HL-60 (cell line): ENCODE results near the gene POU2AF1.

Experiments
- GABPA ChIP-seq: IDR thresholded peaks from 2 replicates; pipeline ENCODE4 v1.6.1; 2012; ENCODE audit warnings: low read depth
- POLR2AphosphoS5 ChIP-seq: IDR thresholded peaks from 2 replicates; pipeline ENCODE4 v1.6.1; 2012; ENCODE audit warnings: low read depth
- SPI1 ChIP-seq: IDR thresholded peaks from 2 replicates; pipeline ENCODE4 v1.6.1; 2012; ENCODE audit warnings: low read depth, mild to moderate bottlenecking, borderline replicate concordance
- TF ChIP-seq, protein P1 (sequence below): IDR thresholded peaks from one replicate; pipeline ENCODE4 v1.5.1; 2011; ENCODE audit warnings: low read length, control low read depth, inconsistent platforms; ENCODE audit not compliant: insufficient read depth
- TF ChIP-seq, protein P2 (sequence below): IDR thresholded peaks from 2 replicates; pipeline ENCODE4 v1.6.1; 2012; ENCODE audit warnings: low read depth; ENCODE audit not compliant: insufficient replicate concordance

DNA sequence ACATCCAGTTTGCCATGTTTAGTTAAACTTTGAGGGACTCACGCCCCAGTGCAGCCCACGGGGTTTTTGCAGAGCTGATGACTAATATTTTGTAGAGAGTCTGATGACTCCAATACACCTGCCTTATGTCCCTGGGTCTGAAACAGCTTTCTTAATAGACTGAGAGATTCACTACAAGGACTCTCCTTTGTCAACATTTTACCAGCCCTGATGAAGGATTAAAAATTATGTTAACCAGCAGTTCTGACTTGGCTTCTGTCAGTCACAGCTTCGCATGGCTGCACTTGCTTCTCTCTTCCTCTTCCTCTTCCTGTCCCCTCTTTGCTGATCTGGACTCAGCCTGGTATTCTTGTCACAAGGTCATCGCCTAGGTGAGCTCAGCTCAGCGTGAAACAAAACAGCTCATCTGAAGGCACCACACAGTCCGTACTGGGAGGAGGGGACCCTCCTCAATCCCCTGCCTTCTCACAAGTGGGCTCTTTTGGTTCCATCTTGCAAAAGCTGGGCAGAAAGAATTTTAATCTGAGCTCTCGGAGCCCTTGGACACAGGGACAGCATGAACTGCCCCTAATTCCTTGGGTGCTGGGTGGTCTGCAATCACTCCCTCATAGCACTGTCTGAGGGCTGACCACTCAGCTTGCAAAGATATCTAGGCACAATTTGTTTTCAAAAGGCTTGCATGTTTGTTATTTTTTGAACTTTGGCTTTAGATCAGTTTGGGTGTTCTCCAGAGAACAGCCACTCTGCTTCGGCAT, 38.1 kb upstream of the POU2AF1 start:
- TF ChIP-seq, protein P1, sequence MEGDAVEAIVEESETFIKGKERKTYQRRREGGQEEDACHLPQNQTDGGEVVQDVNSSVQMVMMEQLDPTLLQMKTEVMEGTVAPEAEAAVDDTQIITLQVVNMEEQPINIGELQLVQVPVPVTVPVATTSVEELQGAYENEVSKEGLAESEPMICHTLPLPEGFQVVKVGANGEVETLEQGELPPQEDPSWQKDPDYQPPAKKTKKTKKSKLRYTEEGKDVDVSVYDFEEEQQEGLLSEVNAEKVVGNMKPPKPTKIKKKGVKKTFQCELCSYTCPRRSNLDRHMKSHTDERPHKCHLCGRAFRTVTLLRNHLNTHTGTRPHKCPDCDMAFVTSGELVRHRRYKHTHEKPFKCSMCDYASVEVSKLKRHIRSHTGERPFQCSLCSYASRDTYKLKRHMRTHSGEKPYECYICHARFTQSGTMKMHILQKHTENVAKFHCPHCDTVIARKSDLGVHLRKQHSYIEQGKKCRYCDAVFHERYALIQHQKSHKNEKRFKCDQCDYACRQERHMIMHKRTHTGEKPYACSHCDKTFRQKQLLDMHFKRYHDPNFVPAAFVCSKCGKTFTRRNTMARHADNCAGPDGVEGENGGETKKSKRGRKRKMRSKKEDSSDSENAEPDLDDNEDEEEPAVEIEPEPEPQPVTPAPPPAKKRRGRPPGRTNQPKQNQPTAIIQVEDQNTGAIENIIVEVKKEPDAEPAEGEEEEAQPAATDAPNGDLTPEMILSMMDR = no peak
- TF ChIP-seq GABPA (no peak), POLR2AphosphoS5 (no peak), SPI1 (peak; percentile 38; the same call in 1 of the 2 replicates)
- TF ChIP-seq, protein P2, sequence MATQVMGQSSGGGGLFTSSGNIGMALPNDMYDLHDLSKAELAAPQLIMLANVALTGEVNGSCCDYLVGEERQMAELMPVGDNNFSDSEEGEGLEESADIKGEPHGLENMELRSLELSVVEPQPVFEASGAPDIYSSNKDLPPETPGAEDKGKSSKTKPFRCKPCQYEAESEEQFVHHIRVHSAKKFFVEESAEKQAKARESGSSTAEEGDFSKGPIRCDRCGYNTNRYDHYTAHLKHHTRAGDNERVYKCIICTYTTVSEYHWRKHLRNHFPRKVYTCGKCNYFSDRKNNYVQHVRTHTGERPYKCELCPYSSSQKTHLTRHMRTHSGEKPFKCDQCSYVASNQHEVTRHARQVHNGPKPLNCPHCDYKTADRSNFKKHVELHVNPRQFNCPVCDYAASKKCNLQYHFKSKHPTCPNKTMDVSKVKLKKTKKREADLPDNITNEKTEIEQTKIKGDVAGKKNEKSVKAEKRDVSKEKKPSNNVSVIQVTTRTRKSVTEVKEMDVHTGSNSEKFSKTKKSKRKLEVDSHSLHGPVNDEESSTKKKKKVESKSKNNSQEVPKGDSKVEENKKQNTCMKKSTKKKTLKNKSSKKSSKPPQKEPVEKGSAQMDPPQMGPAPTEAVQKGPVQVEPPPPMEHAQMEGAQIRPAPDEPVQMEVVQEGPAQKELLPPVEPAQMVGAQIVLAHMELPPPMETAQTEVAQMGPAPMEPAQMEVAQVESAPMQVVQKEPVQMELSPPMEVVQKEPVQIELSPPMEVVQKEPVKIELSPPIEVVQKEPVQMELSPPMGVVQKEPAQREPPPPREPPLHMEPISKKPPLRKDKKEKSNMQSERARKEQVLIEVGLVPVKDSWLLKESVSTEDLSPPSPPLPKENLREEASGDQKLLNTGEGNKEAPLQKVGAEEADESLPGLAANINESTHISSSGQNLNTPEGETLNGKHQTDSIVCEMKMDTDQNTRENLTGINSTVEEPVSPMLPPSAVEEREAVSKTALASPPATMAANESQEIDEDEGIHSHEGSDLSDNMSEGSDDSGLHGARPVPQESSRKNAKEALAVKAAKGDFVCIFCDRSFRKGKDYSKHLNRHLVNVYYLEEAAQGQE = no peak
